PC-3 (cell line): ENCODE data around the gene C11orf97.

ENCODE experiments used
- CTCF ChIP-seq: fragments of 300-600 bp; sonication (generic); conservative IDR thresholded peaks from 2 replicates; pipeline ENCODE4 v1.5.1; 2017; ENCODE audit warnings: antibody characterized with exemption, low read depth, mild to moderate bottlenecking, low read length
- EZH2 ChIP-seq: fragments of 300-600 bp; sonication (generic); IDR thresholded peaks from one replicate; pipeline ENCODE4 v1.6.1; 2017; ENCODE audit warnings: antibody characterized with exemption, mild to moderate bottlenecking, low read length; ENCODE audit not compliant: unreplicated experiment

- TF ChIP-seq CTCF = no peak
- no peak for TF ChIP-seq EZH2
Measured at GRCh38 chr11:94543695-94544645, 31.7 kb downstream of the C11orf97 start, which contains the start of gene FUT4.
